ENCODE data around the gene SWAP70.

The SWAP70 gene

GRCh38 chr11:9780929-9781328, 117.1 kb downstream of the SWAP70 start:
- DNase-seq, result no peak

GRCh38 chr11:9783986-9784385, 120.1 kb downstream of the SWAP70 start:
- DNase-seq, result no peak

GRCh38 chr11:9784602-9785315, 120.9 kb downstream of the SWAP70 start:
- no peak for DNase-seq

DNA sequence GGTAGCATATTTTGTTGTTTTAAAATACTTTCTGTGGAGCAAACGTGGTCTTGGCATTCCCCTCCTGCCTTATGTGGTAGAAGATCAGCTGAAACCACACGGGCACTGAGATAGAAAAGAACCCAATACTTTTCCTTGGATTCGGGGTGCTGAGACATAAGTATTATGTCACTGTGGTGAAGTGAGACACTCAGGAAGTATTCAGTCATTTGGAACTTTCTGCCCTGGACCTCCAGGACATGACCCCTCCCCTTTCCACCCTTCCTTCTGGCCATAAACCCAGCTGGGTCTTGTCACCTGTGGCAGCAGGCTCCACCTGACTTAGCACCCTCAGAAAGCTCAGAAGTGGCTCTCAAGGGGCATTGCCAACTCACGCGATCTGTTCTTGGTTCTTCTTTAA, 123.4 kb downstream of the SWAP70 start:
- no peak for DNase-seq

DNA sequence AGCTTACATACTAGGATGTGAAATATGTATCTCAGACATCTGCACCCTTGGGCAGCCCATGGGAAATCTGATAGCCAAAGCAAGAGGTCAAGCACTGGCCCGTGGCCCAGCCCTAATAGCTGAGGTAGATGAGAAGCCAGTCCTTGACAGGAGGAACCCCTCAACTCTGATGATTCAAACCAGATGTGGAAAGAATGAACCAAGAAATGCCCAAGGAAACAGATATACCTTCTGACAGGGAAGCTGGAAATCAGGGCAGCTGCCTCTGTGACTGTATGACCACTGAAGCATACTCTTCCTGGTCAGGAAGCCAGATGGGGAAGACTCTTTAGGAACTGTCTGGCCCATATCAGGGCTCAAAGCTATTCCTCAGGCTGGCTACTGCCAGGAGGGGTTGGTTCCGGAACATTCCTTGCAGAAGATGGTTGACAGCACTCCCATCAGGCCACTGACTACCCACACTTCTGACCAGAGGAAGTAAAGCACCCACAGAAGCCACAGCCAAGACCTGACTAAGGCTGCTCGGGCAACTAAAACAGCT, 124.2 kb downstream of the SWAP70 start:
- DNase-seq, result peak; percentile 52

- DNase-seq, result no peak
Measured at GRCh38 chr11:9789910-9790309, 126.0 kb downstream of the SWAP70 start.

GRCh38 chr11:9790703-9791102, 126.8 kb downstream of the SWAP70 start:
- DNase-seq, result no peak

- no peak for DNase-seq
Measured at GRCh38 chr11:9796266-9796665, 132.4 kb downstream of the SWAP70 start.

- no peak for DNase-seq
Measured at GRCh38 chr11:9796854-9797253, 133.0 kb downstream of the SWAP70 start.

- no peak for DNase-seq
Measured at GRCh38 chr11:9797300-9797699, 133.4 kb downstream of the SWAP70 start.

- no peak for DNase-seq
Measured at GRCh38 chr11:9799886-9800285, 136.0 kb downstream of the SWAP70 start.

GRCh38 chr11:9802291-9802861, 138.5 kb downstream of the SWAP70 start:
- DNase-seq, result no peak

Measured in suppressor macrophage treated with lipopolysaccharide for 4 hours (primary cell).